Measurements from ENCODE around the gene DAP.
"Not testable (repeated sequence)": the region's sequence is repeated elsewhere in the genome, so short reads cannot be mapped to it uniquely, and the experiment has no call there.

DNA sequence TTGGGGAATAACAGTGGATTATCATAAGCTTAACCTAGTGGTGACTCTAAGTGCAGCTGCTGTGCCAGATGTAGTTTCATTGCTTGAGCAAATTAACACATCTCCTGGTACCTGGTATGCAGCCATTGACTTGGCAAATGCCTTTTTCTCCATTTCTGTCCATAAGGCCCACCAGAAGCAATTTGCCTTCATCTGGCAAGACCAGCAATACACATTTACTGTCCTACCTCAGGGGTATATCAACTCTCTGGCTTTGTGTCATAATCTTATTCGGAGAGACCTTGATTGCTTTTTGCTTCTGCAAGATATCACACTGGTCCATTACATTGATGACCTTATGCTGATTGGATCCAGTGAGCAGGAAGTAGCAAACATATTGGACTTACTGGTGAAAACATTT, 42.4 kb downstream of the DAP start:
- TF ChIP-seq, protein P1, sequence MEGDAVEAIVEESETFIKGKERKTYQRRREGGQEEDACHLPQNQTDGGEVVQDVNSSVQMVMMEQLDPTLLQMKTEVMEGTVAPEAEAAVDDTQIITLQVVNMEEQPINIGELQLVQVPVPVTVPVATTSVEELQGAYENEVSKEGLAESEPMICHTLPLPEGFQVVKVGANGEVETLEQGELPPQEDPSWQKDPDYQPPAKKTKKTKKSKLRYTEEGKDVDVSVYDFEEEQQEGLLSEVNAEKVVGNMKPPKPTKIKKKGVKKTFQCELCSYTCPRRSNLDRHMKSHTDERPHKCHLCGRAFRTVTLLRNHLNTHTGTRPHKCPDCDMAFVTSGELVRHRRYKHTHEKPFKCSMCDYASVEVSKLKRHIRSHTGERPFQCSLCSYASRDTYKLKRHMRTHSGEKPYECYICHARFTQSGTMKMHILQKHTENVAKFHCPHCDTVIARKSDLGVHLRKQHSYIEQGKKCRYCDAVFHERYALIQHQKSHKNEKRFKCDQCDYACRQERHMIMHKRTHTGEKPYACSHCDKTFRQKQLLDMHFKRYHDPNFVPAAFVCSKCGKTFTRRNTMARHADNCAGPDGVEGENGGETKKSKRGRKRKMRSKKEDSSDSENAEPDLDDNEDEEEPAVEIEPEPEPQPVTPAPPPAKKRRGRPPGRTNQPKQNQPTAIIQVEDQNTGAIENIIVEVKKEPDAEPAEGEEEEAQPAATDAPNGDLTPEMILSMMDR (conservative IDR thresholded peaks at IDR 0.05; ENCODE audit: low read depth, low read length): not testable (repeated sequence)
- TF ChIP-seq EZH2 (IDR thresholded peaks at IDR 0.05; ENCODE audit: low read length, unreplicated experiment); EZH2phosphoT487 (IDR thresholded peaks at IDR 0.05; ENCODE audit: borderline replicate concordance, low read length): not testable (repeated sequence)

All from PC-3 (cell line).